GM12891 (cell line): ENCODE measurements around the gene TMA7B.

ENCODE experiments used
- POLR2A ChIP-seq: IDR thresholded peaks from 2 replicates; pipeline ENCODE4 v1.6.1; 2011; ENCODE audit warnings: low read depth, low read length, control low read depth
- POLR2AphosphoS5 ChIP-seq: IDR thresholded peaks from 2 replicates; pipeline ENCODE4 v1.6.1; 2011; ENCODE audit warnings: low read depth, low read length, control low read depth
- POU2F2 ChIP-seq: IDR thresholded peaks from 2 replicates; pipeline ENCODE4 v1.6.1; 2011; ENCODE audit warnings: low read depth, mild to moderate bottlenecking, control low read depth, low read length, moderate library complexity
- SPI1 ChIP-seq: IDR thresholded peaks from 2 replicates; pipeline ENCODE4 v1.6.1; 2011; ENCODE audit warnings: low read depth, low read length, control low read depth
- TAF1 ChIP-seq: IDR thresholded peaks from 2 replicates; pipeline ENCODE4 v1.6.1; 2011; ENCODE audit warnings: low read depth, low read length, control low read depth

GRCh38 chr22:39979048-39979447 is 18.9 kb downstream of the TMA7B start:
- TF ChIP-seq POLR2AphosphoS5 (no peak), POLR2A (no peak), TAF1 (no peak), SPI1 (no peak), POU2F2 (no peak)
